ENCODE results near the gene KLC4. TPM values are rescaled to one million over a fixed set of nuclear protein-coding genes. Genes with fewer than 3 reads are reported as not detected.

The KLC4 gene
- total and polyA plus RNA-seq, 9 of the 15 experiments (the other 6 are each of a cell fraction or from before 2014, with no cell fraction given) = 1.7 to 16.2 (median 7.7) TPM

DNA sequence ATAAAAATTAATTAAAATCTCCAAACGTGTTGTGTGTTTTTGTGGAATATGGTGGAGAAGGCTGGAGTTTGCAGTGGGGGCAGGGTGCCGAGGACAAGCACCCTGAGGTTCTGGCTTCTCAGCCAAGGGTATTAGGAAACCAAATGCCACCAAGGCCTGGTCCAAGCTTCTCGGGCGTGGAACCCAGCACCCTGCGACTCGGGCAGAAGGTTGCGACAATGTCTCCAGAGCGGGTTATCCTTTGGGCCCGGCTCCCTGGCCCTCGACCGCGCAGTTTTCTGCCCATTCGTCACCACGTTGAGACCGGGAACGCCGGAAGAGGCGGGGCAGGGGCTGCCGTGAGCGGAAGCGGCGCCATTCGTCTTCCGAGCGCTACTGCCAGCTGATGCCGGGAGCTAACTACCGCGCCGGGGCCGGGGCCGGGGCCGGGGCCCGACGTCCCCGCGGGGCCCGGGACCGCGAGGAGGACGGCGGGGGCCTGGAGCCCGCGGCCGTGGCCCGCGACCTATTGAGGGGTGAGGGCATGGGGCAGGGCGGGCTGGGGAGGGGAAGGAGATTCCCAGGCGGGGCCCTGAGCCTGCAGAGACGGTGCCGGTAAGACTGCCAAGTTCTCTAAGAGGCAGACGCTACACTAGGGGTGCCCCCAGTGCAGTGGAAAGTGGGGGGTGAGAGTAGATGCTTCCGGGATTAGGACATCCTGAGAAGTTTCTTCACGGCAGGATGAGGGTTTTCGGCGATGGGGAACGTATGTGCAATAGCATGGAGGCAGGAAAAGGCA is 38.0 kb upstream of the KLC4 start, which contains the start of gene RRP36 (continued):
- TF ChIP-seq, protein P1, sequence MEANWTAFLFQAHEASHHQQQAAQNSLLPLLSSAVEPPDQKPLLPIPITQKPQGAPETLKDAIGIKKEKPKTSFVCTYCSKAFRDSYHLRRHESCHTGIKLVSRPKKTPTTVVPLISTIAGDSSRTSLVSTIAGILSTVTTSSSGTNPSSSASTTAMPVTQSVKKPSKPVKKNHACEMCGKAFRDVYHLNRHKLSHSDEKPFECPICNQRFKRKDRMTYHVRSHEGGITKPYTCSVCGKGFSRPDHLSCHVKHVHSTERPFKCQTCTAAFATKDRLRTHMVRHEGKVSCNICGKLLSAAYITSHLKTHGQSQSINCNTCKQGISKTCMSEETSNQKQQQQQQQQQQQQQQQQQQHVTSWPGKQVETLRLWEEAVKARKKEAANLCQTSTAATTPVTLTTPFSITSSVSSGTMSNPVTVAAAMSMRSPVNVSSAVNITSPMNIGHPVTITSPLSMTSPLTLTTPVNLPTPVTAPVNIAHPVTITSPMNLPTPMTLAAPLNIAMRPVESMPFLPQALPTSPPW (CRISPR knock-in tag; IDR thresholded peaks at IDR 0.05) = peak; percentile 53
- 0 out of 2 replicates have a peak, but pooled peaks have one; percentile 62 for TF ChIP-seq ERF (CRISPR knock-in tag; IDR thresholded peaks at IDR 0.05)
- peak; percentile 62; the same call in 1 of the 2 replicates for TF ChIP-seq ATF7 (IDR thresholded peaks at IDR 0.05)
- TF ChIP-seq ZNF121 (CRISPR knock-in tag; conservative IDR thresholded peaks at IDR 0.05) = no peak
- TF ChIP-seq POLR2A (conservative IDR thresholded peaks at IDR 0.05) = peak; percentile 87
- TF ChIP-seq, protein P2, sequence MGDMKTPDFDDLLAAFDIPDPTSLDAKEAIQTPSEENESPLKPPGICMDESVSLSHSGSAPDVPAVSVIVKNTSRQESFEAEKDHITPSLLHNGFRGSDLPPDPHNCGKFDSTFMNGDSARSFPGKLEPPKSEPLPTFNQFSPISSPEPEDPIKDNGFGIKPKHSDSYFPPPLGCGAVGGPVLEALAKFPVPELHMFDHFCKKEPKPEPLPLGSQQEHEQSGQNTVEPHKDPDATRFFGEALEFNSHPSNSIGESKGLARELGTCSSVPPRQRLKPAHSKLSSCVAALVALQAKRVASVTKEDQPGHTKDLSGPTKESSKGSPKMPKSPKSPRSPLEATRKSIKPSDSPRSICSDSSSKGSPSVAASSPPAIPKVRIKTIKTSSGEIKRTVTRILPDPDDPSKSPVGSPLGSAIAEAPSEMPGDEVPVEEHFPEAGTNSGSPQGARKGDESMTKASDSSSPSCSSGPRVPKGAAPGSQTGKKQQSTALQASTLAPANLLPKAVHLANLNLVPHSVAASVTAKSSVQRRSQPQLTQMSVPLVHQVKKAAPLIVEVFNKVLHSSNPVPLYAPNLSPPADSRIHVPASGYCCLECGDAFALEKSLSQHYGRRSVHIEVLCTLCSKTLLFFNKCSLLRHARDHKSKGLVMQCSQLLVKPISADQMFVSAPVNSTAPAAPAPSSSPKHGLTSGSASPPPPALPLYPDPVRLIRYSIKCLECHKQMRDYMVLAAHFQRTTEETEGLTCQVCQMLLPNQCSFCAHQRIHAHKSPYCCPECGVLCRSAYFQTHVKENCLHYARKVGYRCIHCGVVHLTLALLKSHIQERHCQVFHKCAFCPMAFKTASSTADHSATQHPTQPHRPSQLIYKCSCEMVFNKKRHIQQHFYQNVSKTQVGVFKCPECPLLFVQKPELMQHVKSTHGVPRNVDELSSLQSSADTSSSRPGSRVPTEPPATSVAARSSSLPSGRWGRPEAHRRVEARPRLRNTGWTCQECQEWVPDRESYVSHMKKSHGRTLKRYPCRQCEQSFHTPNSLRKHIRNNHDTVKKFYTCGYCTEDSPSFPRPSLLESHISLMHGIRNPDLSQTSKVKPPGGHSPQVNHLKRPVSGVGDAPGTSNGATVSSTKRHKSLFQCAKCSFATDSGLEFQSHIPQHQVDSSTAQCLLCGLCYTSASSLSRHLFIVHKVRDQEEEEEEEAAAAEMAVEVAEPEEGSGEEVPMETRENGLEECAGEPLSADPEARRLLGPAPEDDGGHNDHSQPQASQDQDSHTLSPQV (IDR thresholded peaks at IDR 0.05) = peak; percentile 92
- TF ChIP-seq, protein P3, sequence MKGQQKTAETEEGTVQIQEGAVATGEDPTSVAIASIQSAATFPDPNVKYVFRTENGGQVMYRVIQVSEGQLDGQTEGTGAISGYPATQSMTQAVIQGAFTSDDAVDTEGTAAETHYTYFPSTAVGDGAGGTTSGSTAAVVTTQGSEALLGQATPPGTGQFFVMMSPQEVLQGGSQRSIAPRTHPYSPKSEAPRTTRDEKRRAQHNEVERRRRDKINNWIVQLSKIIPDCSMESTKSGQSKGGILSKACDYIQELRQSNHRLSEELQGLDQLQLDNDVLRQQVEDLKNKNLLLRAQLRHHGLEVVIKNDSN (CRISPR knock-in tag; IDR thresholded peaks at IDR 0.05) = no peak
- TF ChIP-seq HNRNPL (IDR thresholded peaks at IDR 0.05; ENCODE audit: low read depth, low read length) = no peak
- 0 out of 2 replicates have a peak, but pooled peaks have one; percentile 65 for TF ChIP-seq SIN3B (IDR thresholded peaks at IDR 0.05; ENCODE audit: low read depth)
- TF ChIP-seq CHD2 (IDR thresholded peaks at IDR 0.05; ENCODE audit: low read depth, low read length) = no peak
- no peak for TF ChIP-seq FOXK2 (conservative IDR thresholded peaks at IDR 0.05 in 1 of 2, IDR thresholded peaks at IDR 0.05 in 1 of 2; ENCODE audit: low read depth in 2 of 2)
- no peak for TF ChIP-seq KLF16 (IDR thresholded peaks at IDR 0.05)
- peak; percentile 67; the same call in 1 of the 2 replicates for TF ChIP-seq POLR2AphosphoS5 (IDR thresholded peaks at IDR 0.05; ENCODE audit: control insufficient read depth, insufficient read depth, low read depth, low read length)
- no peak for TF ChIP-seq CBX8 (IDR thresholded peaks at IDR 0.05; ENCODE audit: borderline replicate concordance, extremely low read depth, low read depth, low read length, poor library complexity, severe bottlenecking)
- TF ChIP-seq GTF2E2 (tag; IDR thresholded peaks at IDR 0.05) = peak; percentile 60; the same call in 1 of the 2 replicates
- TF ChIP-seq, protein P4, sequence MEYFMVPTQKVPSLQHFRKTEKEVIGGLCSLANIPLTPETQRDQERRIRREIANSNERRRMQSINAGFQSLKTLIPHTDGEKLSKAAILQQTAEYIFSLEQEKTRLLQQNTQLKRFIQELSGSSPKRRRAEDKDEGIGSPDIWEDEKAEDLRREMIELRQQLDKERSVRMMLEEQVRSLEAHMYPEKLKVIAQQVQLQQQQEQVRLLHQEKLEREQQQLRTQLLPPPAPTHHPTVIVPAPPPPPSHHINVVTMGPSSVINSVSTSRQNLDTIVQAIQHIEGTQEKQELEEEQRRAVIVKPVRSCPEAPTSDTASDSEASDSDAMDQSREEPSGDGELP (CRISPR knock-in tag; IDR thresholded peaks at IDR 0.05; ENCODE audit: borderline replicate concordance) = peak; percentile 94
- 0 out of 2 replicates have a peak, but pooled peaks have one; percentile 34 for TF ChIP-seq TOE1 (IDR thresholded peaks at IDR 0.05; ENCODE audit: borderline replicate concordance)
- TF ChIP-seq TOE1 (CRISPR knock-in tag; IDR thresholded peaks at IDR 0.05; ENCODE audit: borderline replicate concordance, low read depth) = no peak
